Neural cell (in vitro differentiated cells): Measurements from ENCODE around the gene ISYNA1.

ENCODE experiments used
- CTCF ChIP-seq: fragments of 450-650 bp; IDR thresholded peaks from 2 replicates; pipeline ENCODE4 v1.5.1; 2014; ENCODE audit warnings: antibody characterized with exemption, mild to moderate bottlenecking, moderate library complexity; ENCODE audit not compliant: poor library complexity, severe bottlenecking
- EP300 ChIP-seq: fragments of 450-650 bp; conservative IDR thresholded peaks from 2 replicates; pipeline ENCODE4 v1.6.1; 2014; ENCODE audit warnings: antibody characterized with exemption, mild to moderate bottlenecking, moderate library complexity; ENCODE audit not compliant: poor library complexity, severe bottlenecking
- EZH2 ChIP-seq: fragments of 200-600, 300-800 bp; shearing (Covaris generic), sonication (generic); IDR thresholded peaks from 2 replicates; pipeline ENCODE4 v1.6.1; 2014; ENCODE audit warnings: antibody characterized with exemption, low read length, borderline replicate concordance, mild to moderate bottlenecking; ENCODE audit not compliant: insufficient read depth, poor library complexity, severe bottlenecking
- POLR2AphosphoS5 ChIP-seq: IDR thresholded peaks from 2 replicates; pipeline ENCODE4 v1.6.1; 2012
- RAD21 ChIP-seq: fragments of 450-650 bp; conservative IDR thresholded peaks from 2 replicates; pipeline ENCODE4 v1.6.1; 2014; ENCODE audit warnings: antibody characterized with exemption, mild to moderate bottlenecking, moderate library complexity
- SMC3 ChIP-seq: fragments of 450-650 bp; conservative IDR thresholded peaks from 2 replicates; pipeline ENCODE4 v1.6.1; 2014; ENCODE audit warnings: antibody characterized with exemption, mild to moderate bottlenecking, moderate library complexity; ENCODE audit not compliant: poor library complexity
- TAF1 ChIP-seq: IDR thresholded peaks from 2 replicates; pipeline ENCODE4 v1.6.1; 2012; ENCODE audit warnings: low read depth
- TF ChIP-seq, protein P1 (sequence below): IDR thresholded peaks from 2 replicates; pipeline ENCODE4 v1.6.1; 2012; ENCODE audit warnings: borderline replicate concordance

DNA sequence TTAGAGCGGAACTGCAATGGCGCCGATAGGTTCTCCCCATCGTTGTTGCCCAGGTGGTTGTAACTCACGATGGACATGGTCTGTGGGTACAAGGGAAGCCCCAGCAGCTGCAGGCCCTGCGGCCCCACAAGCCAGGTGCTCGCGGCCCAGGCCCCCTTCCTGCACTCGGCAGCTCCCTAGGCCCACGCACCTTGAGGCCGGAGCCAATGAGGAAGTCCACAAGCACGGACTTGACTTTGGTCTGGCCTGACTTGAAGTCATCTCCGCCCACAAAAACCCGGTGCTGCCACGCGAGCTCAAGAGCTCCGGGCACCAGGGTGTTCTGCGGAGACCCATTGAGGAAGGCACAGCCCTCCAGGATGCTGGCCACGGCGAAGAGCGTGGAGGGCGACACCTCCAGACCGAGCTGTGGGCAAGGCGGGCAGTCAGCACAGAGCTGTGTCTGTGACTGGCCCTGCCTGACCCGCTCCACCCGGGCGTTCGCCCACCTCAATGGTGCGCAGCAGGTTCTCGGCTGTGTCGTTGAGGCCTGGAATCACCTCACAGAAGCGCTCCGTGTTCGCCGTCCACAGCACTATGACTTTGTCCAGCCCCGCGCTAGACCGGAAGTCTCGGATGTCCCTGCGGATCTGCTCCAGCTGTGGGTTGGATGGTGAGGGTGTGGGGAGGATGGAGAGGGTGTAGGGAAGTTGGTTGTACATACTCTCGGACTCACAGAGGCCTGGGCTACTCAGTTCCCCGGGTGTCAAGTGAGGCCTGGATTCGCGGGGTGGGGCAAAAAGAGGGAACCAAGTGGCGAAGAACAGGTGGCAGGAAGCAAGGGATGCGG is 1.9 kb downstream of the ISYNA1 start:
- TF ChIP-seq CTCF (no peak), EP300 (no peak), TAF1 (no peak), POLR2AphosphoS5 (no peak), SMC3 (no peak), RAD21 (no peak), EZH2 (no peak)
- TF ChIP-seq, protein P1, sequence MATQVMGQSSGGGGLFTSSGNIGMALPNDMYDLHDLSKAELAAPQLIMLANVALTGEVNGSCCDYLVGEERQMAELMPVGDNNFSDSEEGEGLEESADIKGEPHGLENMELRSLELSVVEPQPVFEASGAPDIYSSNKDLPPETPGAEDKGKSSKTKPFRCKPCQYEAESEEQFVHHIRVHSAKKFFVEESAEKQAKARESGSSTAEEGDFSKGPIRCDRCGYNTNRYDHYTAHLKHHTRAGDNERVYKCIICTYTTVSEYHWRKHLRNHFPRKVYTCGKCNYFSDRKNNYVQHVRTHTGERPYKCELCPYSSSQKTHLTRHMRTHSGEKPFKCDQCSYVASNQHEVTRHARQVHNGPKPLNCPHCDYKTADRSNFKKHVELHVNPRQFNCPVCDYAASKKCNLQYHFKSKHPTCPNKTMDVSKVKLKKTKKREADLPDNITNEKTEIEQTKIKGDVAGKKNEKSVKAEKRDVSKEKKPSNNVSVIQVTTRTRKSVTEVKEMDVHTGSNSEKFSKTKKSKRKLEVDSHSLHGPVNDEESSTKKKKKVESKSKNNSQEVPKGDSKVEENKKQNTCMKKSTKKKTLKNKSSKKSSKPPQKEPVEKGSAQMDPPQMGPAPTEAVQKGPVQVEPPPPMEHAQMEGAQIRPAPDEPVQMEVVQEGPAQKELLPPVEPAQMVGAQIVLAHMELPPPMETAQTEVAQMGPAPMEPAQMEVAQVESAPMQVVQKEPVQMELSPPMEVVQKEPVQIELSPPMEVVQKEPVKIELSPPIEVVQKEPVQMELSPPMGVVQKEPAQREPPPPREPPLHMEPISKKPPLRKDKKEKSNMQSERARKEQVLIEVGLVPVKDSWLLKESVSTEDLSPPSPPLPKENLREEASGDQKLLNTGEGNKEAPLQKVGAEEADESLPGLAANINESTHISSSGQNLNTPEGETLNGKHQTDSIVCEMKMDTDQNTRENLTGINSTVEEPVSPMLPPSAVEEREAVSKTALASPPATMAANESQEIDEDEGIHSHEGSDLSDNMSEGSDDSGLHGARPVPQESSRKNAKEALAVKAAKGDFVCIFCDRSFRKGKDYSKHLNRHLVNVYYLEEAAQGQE = no peak
